Measurements from ENCODE around the gene TMEM221. TPM values are rescaled to one million over a fixed set of nuclear protein-coding genes. Genes with fewer than 3 reads are reported as not detected.

TMEM221 gene
- total and polyA plus RNA-seq, 9 of the 15 experiments (the other 6 are each of a cell fraction or from before 2014, with no cell fraction given) = 0.06 to 0.35 TPM; not detected in 7

GRCh38 chr19:17419621-17420474 is 28.6 kb downstream of the TMEM221 start, which contains the start of gene MVB12A (continued):
- no peak for TF ChIP-seq RBM17 (IDR thresholded peaks at IDR 0.05; ENCODE audit: borderline replicate concordance, low read depth, low read length)
- no peak for TF ChIP-seq TEAD4 (IDR thresholded peaks at IDR 0.05; ENCODE audit: low read length)
- no peak for TF ChIP-seq TEAD4 (CRISPR knock-in tag; IDR thresholded peaks at IDR 0.05; ENCODE audit: borderline replicate concordance)
- TF ChIP-seq TRIM28 (IDR thresholded peaks at IDR 0.05) = peak; percentile 50; the same call in 1 of the 2 replicates
- TF ChIP-seq DEAF1 (CRISPR knock-in tag; IDR thresholded peaks at IDR 0.05) = peak; percentile 43; the same call in 1 of the 2 replicates
- TF ChIP-seq KDM5B (IDR thresholded peaks at IDR 0.05; ENCODE audit: insufficient replicate concordance, low read depth, low read length) = peak; percentile 53
- no peak; the same call in 1 of the 2 replicates for TF ChIP-seq POLR2H (tag; IDR thresholded peaks at IDR 0.05; ENCODE audit: low read depth)
- 0 out of 4 replicates have a peak, but pooled peaks of 1 of the 2 experiments have one; percentile 11 for TF ChIP-seq HDAC1 (IDR thresholded peaks at IDR 0.05)
- no peak for TF ChIP-seq AFF4 (CRISPR knock-in tag; IDR thresholded peaks at IDR 0.05)
- TF ChIP-seq DACH1 (IDR thresholded peaks at IDR 0.05; ENCODE audit: partially characterized antibody) = peak; percentile 56
- TF ChIP-seq TSHZ1 (CRISPR knock-in tag; IDR thresholded peaks at IDR 0.05) = no peak
- TF ChIP-seq BCLAF1 (IDR thresholded peaks at IDR 0.05; ENCODE audit: borderline replicate concordance in 1 of 2, control insufficient read depth in 1 of 2, low read depth in 2 of 2, low read length in 1 of 2) = 0 out of 4 replicates have a peak, but pooled peaks of 1 of the 2 experiments have one; percentile 81
- TF ChIP-seq HCFC1 (IDR thresholded peaks at IDR 0.05; ENCODE audit: low read depth, low read length) = peak; percentile 95

Measured in K562 (cell line).